Kidney epithelial cell (primary cell): ENCODE data around the gene FHOD3. TPM values are rescaled to one million over a fixed set of nuclear protein-coding genes. Genes with fewer than 3 reads are reported as not detected.

Source experiments
- DNase-seq: peaks from one replicate; pipeline ENCODE4 v3.0.0-alpha.2; 2010; ENCODE audit warnings: low read depth
- H3K27me3 ChIP-seq: 2 replicates; pipeline ENCODE4 v1.6.0; 2011; ENCODE audit warnings: low read length; ENCODE audit not compliant: control insufficient read depth, insufficient read depth
- H3K36me3 ChIP-seq: 2 replicates; pipeline ENCODE4 v1.5.1; 2011; ENCODE audit warnings: low read length; ENCODE audit not compliant: control insufficient read depth, insufficient read depth
- H3K4me3 ChIP-seq: 2 replicates; pipeline ENCODE4 v1.5.1; 2011; ENCODE audit warnings: low read depth, mild to moderate bottlenecking, control low read depth, low read length
- CTCF ChIP-seq: IDR thresholded peaks from 2 replicates; pipeline ENCODE4 v1.5.1; 2011; ENCODE audit warnings: mild to moderate bottlenecking, moderate library complexity, low read length, control low read depth, inconsistent platforms; ENCODE audit not compliant: insufficient read depth, poor library complexity, severe bottlenecking
- total RNA-seq: library from RNA; depleted of rRNA; stranded (reverse); fragments of >200 nt; gene quantifications from 2 replicates; pipeline ENCODE4 v1.2.3, GENCODE V29; 2015

Gene FHOD3
- total RNA-seq, 1 donor from 2014 or later, result 47.2 TPM

GRCh38 chr18:36375118-36375517 is 77.6 kb downstream of the FHOD3 start:
- no peak for TF ChIP-seq CTCF
- Histone ChIP-seq H3K36me3 (no peaks in the 10 kb centered on the region), H3K4me3 (no peak overlapping the region), H3K27me3 (no peaks in the 10 kb centered on the region)
- no peak for DNase-seq

GRCh38 chr18:36376361-36376760 is 78.8 kb downstream of the FHOD3 start:
- H3K4me3 ChIP-seq, result no peak overlapping the region
- TF ChIP-seq CTCF, result no peak
- H3K27me3 ChIP-seq, result no peaks in the 10 kb centered on the region
- H3K36me3 ChIP-seq, result no peaks in the 10 kb centered on the region
- DNase-seq, result no peak

- H3K4me3 ChIP-seq, result no peak overlapping the region
- TF ChIP-seq CTCF, result no peak
- no peaks in the 10 kb centered on the region for H3K36me3 ChIP-seq
- no peaks in the 10 kb centered on the region for H3K27me3 ChIP-seq
- no peak for DNase-seq
Observed at GRCh38 chr18:36377626-36378025, 80.1 kb downstream of the FHOD3 start.

GRCh38 chr18:36378205-36378604 is 80.7 kb downstream of the FHOD3 start:
- Histone ChIP-seq H3K36me3 (no peaks in the 10 kb centered on the region), H3K27me3 (no peaks in the 10 kb centered on the region), H3K4me3 (no peak overlapping the region)
- TF ChIP-seq CTCF, result no peak
- no peak for DNase-seq

- H3K4me3 ChIP-seq, result no peak overlapping the region
- H3K27me3 ChIP-seq, result no peaks in the 10 kb centered on the region
- DNase-seq, result no peak
- no peak for TF ChIP-seq CTCF
- no peaks in the 10 kb centered on the region for H3K36me3 ChIP-seq
Observed at GRCh38 chr18:36379435-36379984, 82.0 kb downstream of the FHOD3 start.

- Histone ChIP-seq H3K36me3 (no peaks in the 10 kb centered on the region), H3K27me3 (no peaks in the 10 kb centered on the region)
- TF ChIP-seq CTCF, result no peak
Observed at GRCh38 chr18:36380173-36380827, 82.8 kb downstream of the FHOD3 start.

More at GRCh38 chr18:36380173-36380827, 82.8 kb downstream of the FHOD3 start:
- no peak for DNase-seq
- no peak overlapping the region for H3K4me3 ChIP-seq
